Dermis blood vessel endothelial cell (primary cell): Measurements from ENCODE around the gene GABPB2. TPM values are rescaled to one million over a fixed set of nuclear protein-coding genes. Genes with fewer than 3 reads are reported as not detected.

Experiments used
- DNase-seq: peaks from one replicate; pipeline ENCODE4 v3.0.0; 2010
- total RNA-seq: library from RNA; depleted of rRNA; stranded (reverse); fragments of >200 nt; gene quantifications from 2 replicates; pipeline ENCODE4 v1.2.3, GENCODE V29; 2014

The GABPB2 gene
- total RNA-seq, 1 donor from 2014 or later, result 6.3 TPM

DNA sequence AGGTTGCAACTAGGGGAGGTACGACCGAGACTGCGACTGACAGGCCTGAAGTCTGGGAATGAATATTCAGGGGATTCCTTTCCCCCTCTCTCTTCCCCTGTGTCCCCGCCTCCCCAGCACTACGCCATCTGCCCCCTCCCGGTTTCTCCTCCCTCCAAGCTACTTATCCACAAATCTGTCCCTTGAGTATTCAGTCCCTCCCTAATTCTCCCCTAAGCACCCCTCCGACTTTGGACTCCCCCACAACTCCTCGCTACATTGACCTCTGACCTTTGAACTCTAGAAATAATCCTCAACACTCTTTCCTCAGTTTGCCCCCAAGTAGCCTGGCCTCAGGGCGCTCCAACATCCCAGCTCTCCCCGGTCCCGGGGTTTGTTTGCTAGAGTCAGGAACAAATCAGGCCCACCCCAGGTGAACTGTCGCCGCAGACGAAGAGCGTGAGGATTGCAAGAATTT, 94.7 kb downstream of the GABPB2 start:
- DNase-seq, result peak; percentile 53

DNA sequence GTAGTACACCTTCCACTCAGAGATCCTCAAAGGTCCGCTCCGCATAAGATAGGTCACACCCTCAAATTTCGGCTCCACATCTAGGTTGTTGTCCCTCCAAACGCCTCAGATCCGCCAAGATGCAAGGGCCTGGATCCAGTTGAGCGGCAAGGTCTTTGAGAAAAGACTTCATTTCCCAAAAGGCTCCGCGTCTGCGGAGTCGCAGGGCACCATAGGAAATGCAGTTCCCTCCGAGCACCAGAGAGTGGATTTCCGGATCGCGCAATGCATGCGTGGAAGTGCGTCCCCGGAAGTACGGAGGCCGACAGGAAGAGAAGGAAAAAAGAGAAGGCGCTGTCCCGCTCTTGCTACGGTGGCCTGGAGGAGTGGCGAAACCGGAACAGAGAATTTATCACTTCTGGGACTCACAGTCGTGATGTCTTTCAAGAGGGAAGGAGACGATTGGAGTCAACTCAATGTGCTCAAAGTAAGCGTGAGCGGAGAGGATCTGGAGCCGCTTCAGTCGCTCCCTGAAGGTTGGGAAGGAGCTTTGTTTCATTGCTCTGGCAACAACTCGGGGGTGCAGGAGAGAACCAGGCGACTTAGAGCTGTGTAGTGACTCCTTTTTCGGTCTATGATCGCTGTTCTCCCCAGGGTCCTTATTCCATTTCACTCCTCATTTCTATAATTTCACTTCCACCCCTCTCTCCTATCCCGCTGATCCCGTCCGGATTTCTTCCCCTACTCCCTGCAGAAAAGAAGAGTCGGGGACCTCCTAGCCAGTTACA, 95.4 kb downstream of the GABPB2 start, which contains the start of the genes LYSMD1 and SCNM1:
Gene LYSMD1 (minus strand): TSS at position 165 of the 767 bp plus-strand sequence. CDS start 644 bp downstream, outside the sequence.
Gene SCNM1 (plus strand): TSS at position 407 of the 767 bp plus-strand sequence. CDS start 9 bp downstream, at position 416.
- peak; percentile 99 for DNase-seq

DNA sequence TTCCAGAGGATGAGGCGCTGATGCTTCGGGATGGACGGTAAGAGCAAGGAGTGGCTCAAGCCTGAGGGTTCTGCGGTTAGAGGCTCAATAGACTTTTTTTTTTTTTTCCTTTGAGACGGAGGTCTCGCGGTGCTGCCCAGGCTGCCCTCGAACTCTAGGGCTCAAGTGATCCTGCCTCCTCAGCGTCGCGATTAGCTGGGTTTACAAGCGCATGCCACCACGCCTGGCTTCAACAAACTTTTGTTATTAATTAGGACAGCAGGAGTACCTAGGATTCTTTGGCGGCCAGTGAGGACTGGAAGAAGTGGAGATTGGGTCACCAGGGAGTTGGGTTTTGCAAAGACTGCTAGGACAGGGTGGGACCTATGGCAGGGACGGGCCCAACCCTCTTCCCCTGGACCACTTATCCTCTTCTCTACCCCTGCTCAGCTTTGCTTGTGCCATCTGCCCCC, 96.0 kb downstream of the GABPB2 start:
- DNase-seq, result peak; percentile 57

DNA sequence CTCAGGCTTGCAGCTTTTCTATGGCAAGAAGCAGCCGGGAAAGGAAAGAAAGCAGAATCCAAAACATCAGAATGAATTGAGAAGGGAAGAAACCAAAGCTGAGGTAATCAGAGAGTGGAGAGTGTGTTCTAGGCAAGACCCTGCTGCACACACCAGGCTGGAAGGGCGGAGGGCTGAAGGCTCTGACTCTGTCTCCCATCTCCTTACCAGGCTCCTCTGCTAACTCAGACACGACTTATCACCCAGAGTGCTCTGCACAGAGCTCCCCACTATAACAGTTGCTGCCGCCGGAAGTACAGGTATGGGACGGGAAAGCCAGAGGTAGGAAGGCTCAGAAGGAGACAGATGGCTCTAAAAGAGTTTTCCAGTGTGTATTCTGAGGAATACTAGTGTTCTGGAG, 96.6 kb downstream of the GABPB2 start:
- no peak for DNase-seq

DNA sequence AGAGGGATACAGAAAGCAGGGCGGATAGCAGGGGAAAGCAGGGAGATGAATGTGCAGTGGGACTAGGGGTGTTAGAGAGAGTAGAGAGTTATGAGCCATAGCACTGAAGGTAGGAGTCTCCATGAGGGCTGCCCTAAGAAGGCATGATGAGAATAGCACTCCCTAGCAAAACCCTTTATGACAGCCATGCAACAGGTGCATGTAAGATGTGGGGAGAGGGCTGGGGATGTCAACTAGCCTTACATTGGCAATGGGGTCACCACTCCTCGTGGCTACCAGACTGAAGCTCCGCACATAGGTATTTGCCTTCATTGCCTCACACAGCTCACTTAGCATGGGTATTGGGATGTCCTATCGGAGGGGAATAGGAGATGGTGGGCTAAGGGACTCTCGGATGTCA, 100.6 kb downstream of the GABPB2 start:
- DNase-seq, result no peak

Other genes with a start within 250 kb of the GABPB2 start
- 30.5 and 41.6 TPM in 2 replicates for gene ARNT, start 194.2 kb upstream of the GABPB2 start, total RNA-seq
- not detected in 2 replicates for gene CTXND2, start 183.6 kb upstream of the GABPB2 start, total RNA-seq
- 38.1 and 45.3 TPM in 2 replicates for gene SETDB1, start 144.4 kb upstream of the GABPB2 start, total RNA-seq
- gene CERS2, start 95.9 kb upstream of the GABPB2 start, total RNA-seq, result 71.6 and 96.6 TPM in 2 replicates
- gene ANXA9, start 88.5 kb upstream of the GABPB2 start, total RNA-seq, result not detected in 2 replicates
- 10.0 and 15.0 TPM in 2 replicates for gene MINDY1, start 63.9 kb upstream of the GABPB2 start, total RNA-seq
- 6.0 and 8.7 TPM in 2 replicates for gene PRUNE1, start 62.3 kb upstream of the GABPB2 start, total RNA-seq
- gene BNIPL, start 34.2 kb upstream of the GABPB2 start, total RNA-seq, result 0.17 and 0.33 TPM in 2 replicates
- 1.1 and 1.4 TPM in 2 replicates for gene C1orf56, start 23.0 kb upstream of the GABPB2 start, total RNA-seq
- 63.1 and 78.6 TPM in 2 replicates for gene CDC42SE1, start 11.1 kb upstream of the GABPB2 start, total RNA-seq
- 1.2 and 3.6 TPM in 2 replicates for gene MLLT11, start 10.4 kb upstream of the GABPB2 start, total RNA-seq
- gene SEMA6C, start 75.9 kb downstream of the GABPB2 start, total RNA-seq, result 21.3 and 33.4 TPM in 2 replicates
- 0.14 TPM in 1 of 2 replicates, not detected in the other for gene TNFAIP8L2, start 85.9 kb downstream of the GABPB2 start, total RNA-seq
- 3.3 and 5.3 TPM in 2 replicates for gene LYSMD1, start 95.1 kb downstream of the GABPB2 start, total RNA-seq
- 21.1 and 23.8 TPM in 2 replicates for gene SCNM1, start 95.4 kb downstream of the GABPB2 start, total RNA-seq
- gene TMOD4, start 105.2 kb downstream of the GABPB2 start, total RNA-seq, result 0.56 TPM in 1 of 2 replicates, not detected in the other
- 46.8 and 64.3 TPM in 2 replicates for gene VPS72, start 119.4 kb downstream of the GABPB2 start, total RNA-seq
- gene PIP5K1A, start 127.8 kb downstream of the GABPB2 start, total RNA-seq, result 44.4 and 57.6 TPM in 2 replicates
- gene PSMD4, start 184.0 kb downstream of the GABPB2 start, total RNA-seq, result 231 and 242 TPM in 2 replicates
- gene ZNF687, start 211.5 kb downstream of the GABPB2 start, total RNA-seq, result 12.6 and 16.6 TPM in 2 replicates